Ovary (tissue), 9 donors: ENCODE data around the gene NHLH1. TPM values are rescaled to one million over a fixed set of nuclear protein-coding genes. Genes with fewer than 3 reads are reported as not detected.

Experiments used
- DNase-seq, 5 donors: peaks; one replicate each; pipeline ENCODE4 v3.0.0-alpha.2; 2019 to 2020
- H3K27ac ChIP-seq, 2 donors: fragments of 200-600 bp; one replicate each; pipeline versions ENCODE4 v1.5.1 to v1.8.0; 2019 to 2022
- H3K27me3 ChIP-seq: fragments of 200-600 bp; one replicate; pipeline ENCODE4 v1.8.0; 2022
- H3K36me3 ChIP-seq: fragments of 200-600 bp; sonication (generic); one replicate; pipeline ENCODE4 v1.5.1; 2019
- H3K4me1 ChIP-seq: one replicate; pipeline ENCODE4 v1.8.1; 2013; ENCODE audit warnings: mild to moderate bottlenecking, moderate library complexity; ENCODE audit not compliant: insufficient read depth
- H3K4me3 ChIP-seq: fragments of 200-600 bp; sonication (generic); one replicate; pipeline ENCODE4 v1.5.1; 2017
- H3K9me3 ChIP-seq, 2 donors: fragments of 200-600 bp in 1 of 2; sonication (generic) in 1 of 2; one replicate each; pipeline versions ENCODE4 v1.5.1 to v1.8.1; 2013 to 2019; ENCODE audit warnings: mild to moderate bottlenecking in 1 of 2, moderate library complexity in 1 of 2
- EP300 ChIP-seq: sonication (generic); formaldehyde crosslinking; IDR thresholded peaks from one replicate; pipeline ENCODE4 v1.6.1; 2017; ENCODE audit warnings: antibody characterized with exemption
- POLR2A ChIP-seq: fragments of 450-650 bp; IDR thresholded peaks from one replicate; pipeline ENCODE4 v1.6.1; 2017; ENCODE audit warnings: antibody characterized with exemption, mild to moderate bottlenecking, moderate library complexity
- WGBS, 3 donors: extraction: QIAGEN DNeasy Blood & Tissue Kit in 1 of 3; methylation state at CpG; one replicate each; pipeline versions ENCODE4 v1.1.5 to v1.1.7; 2013 to 2017; 5-methylcytosine and 5-hydroxymethylcytosine counted together
- intact Hi-C, 4 donors: fragments of 100-400 bp; cut with DNase I; formaldehyde crosslinking; loops; one replicate each; pipeline versions ENCODE4 v1.11.0 to v1.15.1; 2022 to 2023
- polyA plus RNA-seq, 2 donors: library from polyadenylated mRNA; stranded (reverse); fragments of 200-250 nt in 1 of 2; fragments of 350-450 nt in 1 of 2; fragmentation: Illumina TruSeq in 1 of 2; extraction: RNeasy Lipid Tissue Mini Kit (QIAGEN cat#74804) in 1 of 2; gene quantifications; one replicate each; pipeline ENCODE4 v1.2.3, GENCODE V29; 2013 to 2014
- small RNA-seq: library from RNA; depleted of rRNA; stranded (forward); fragments of <200 nt; gene quantifications from one replicate; pipeline ENCODE3, GENCODE V24; 2016
- total RNA-seq, 7 donors: library from RNA; depleted of rRNA in 2 of 7; stranded (reverse); fragments of >200 nt in 2 of 7; fragmentation: NEBNext Ultra II Directional in 3 of 7; extraction: Animal tissue kit (Norgen Biotek cat#: 25700) in 3 of 7; gene quantifications; one replicate each; pipeline versions ENCODE4 v1.1.0 to v1.2.4, GENCODE V29; 2016 to 2023
- TF ChIP-seq, protein P1 (sequence below), 3 donors: fragments of 450-650 bp in 2 of 3; fragments of 200-600 bp in 1 of 3; IDR thresholded peaks; one replicate each; pipeline versions ENCODE4 v1.5.1 to v1.8.0; 2016 to 2022; ENCODE audit warnings: antibody characterized with exemption in 3 of 3, mild to moderate bottlenecking in 1 of 3
- donor health status: DM: no; HTN: no; CAD: no; lungs with moderate emphysema.
- donor health status: DM: no; HTN: no; CAD: no.
- donor health status: Bipolar disorder and iron deficiency.
- donor health status: DM: yes; HTN: yes; CAD: no.
- donor health status: DM: no; HTN: no; CAD: no.
- donor health status: DM: yes; HTN: yes; CAD: no.

The NHLH1 gene
- total and polyA plus RNA-seq, 9 donors, result 0.02 to 0.20 (median 0.08) TPM; not detected in 4

DNA sequence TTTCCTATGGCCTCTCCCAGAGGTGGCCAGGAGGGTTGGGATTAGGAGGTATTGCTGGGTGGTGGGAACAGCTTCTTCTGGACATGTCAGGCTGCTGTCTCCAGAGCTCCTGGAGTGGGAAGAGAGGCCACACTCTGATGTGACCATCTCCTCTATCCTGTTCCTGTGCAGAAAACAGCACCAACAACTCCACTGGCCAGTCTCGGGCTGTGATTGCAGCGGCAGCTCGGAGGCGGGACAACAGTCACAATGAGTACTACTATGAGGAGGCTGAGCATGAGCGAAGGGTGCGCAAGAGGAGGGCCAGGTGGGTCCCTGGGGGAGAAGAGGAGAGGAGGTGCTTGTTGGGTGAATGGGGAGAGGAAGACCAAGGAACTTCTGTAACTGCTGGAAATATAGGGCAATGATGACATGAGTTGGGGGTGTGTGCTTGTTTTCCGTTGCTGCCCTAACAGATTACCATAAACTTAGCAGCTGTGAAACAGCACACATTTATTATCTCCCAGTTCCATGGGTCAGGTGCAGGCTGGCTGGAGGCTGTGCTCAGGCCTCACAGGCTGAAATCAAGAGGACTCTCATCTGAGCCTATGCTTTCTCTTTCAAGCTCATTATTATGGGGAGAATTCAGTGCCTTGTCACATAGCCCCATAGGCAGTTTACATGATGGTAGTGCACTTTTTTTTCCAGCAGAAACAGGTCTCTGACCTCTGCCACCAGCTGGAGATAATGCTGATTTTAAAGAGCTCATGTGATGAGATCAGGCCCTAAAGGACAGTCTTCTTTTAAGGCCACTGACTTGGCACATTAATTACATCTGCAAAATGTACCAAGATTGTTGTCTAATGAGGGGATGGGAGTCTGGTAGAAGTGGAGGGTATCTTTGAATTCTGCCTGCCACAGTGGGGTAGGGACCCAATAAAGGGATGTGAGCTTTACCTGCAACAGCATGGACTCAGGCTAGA, 54.3 kb downstream of the NHLH1 start:
- 86 to 95% (median 93%) methylated on average over 7 of the region's 7 CpGs for WGBS, 3 donors
- intact Hi-C loops, result loop anchor here in 1 of 4 donors (10.0 kb wide), 1 partner anchor 194 kb away; no protein-coding TSS in a partner anchor

DNA sequence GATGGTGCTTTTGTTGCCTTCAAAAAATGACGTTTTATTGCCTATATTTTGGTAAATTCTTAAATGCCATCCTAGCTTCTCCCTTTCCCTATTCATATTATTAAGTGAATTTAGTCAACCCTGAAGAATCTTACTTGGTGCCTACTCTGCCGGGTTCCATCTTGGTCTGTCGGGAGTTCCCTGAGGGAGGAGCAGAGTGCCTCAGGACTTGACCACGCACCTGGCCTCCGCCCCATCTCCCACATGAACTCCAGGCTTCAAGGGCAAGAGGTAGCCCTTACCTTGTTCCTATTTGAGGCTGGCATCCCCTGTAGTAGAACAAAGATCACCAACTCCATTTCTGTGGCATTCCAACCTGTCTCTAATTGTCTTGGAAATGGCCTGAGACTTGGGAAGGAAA, 55.0 kb downstream of the NHLH1 start:
- Histone ChIP-seq H3K4me3 (no peak overlapping the region), H3K36me3 (no peaks in the 10 kb centered on the region), H3K27ac (no peak overlapping the region), H3K9me3 (no peaks in the 10 kb centered on the region), H3K27me3 (no peaks in the 10 kb centered on the region), H3K4me1 (no peaks in the 10 kb centered on the region)
- DNase-seq, result no peak
- TF ChIP-seq, protein P1, sequence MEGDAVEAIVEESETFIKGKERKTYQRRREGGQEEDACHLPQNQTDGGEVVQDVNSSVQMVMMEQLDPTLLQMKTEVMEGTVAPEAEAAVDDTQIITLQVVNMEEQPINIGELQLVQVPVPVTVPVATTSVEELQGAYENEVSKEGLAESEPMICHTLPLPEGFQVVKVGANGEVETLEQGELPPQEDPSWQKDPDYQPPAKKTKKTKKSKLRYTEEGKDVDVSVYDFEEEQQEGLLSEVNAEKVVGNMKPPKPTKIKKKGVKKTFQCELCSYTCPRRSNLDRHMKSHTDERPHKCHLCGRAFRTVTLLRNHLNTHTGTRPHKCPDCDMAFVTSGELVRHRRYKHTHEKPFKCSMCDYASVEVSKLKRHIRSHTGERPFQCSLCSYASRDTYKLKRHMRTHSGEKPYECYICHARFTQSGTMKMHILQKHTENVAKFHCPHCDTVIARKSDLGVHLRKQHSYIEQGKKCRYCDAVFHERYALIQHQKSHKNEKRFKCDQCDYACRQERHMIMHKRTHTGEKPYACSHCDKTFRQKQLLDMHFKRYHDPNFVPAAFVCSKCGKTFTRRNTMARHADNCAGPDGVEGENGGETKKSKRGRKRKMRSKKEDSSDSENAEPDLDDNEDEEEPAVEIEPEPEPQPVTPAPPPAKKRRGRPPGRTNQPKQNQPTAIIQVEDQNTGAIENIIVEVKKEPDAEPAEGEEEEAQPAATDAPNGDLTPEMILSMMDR (IDR thresholded peaks at IDR 0.05), result no peak
- no peak for TF ChIP-seq EP300
- TF ChIP-seq POLR2A, result no peak
- 89 to 91% (median 89%) methylated on average over 5 of the region's 5 CpGs for WGBS, 3 donors
- intact Hi-C loops, result loop anchor here in 1 of 4 donors (10.0 kb wide), 1 partner anchor 193 kb away; no protein-coding TSS in a partner anchor

More for the DNA sequence above, 54.3 kb downstream of the NHLH1 start:
- no peak for TF ChIP-seq EP300
- TF ChIP-seq, protein P1 (IDR thresholded peaks at IDR 0.05), result no peak
- no peak for TF ChIP-seq POLR2A
- Histone ChIP-seq H3K27me3 (no peaks in the 10 kb centered on the region), H3K27ac (no peak overlapping the region), H3K9me3 (no peaks in the 10 kb centered on the region), H3K36me3 (no peaks in the 10 kb centered on the region), H3K4me3 (no peak overlapping the region), H3K4me1 (no peaks in the 10 kb centered on the region)
- DNase-seq, result no peak

Small RNA genes within 50 kb of the gene (small RNA-seq; reads per million reads assigned to genes)
- gene RF00019, result not detected
- not detected for gene RNU4-42P

Other genes starting within 250 kb of the NHLH1 start
- gene ATP1A4, start 215.5 kb upstream of the NHLH1 start, total RNA-seq, result under 1 TPM in 1 of 7 donors, not detected in 6; 0.22 TPM
- under 1 TPM in 1 of 2 donors, not detected in 1; 0.37 TPM for gene ATP1A4, start 215.5 kb upstream of the NHLH1 start, polyA plus RNA-seq
- under 1 TPM in 4 of 7 donors, not detected in 3; 0.15 to 0.61 (median 0.43) TPM for gene CASQ1, start 176.5 kb upstream of the NHLH1 start, total RNA-seq
- under 1 TPM; 0.06 to 0.92 TPM for gene CASQ1, start 176.5 kb upstream of the NHLH1 start, polyA plus RNA-seq
- gene PEA15, start 161.7 kb upstream of the NHLH1 start, total RNA-seq, result 100 to 1,000 TPM in 5 of 7 donors, 10 to 100 TPM in 2; 38.4 to 137 (median 135) TPM
- 100 to 1,000 TPM; 137 to 530 TPM for gene PEA15, start 161.7 kb upstream of the NHLH1 start, polyA plus RNA-seq
- 100 to 1,000 TPM in 5 of 7 donors, 10 to 100 TPM in 2; 85.2 to 133 (median 104) TPM for gene DCAF8, start 104.5 kb upstream of the NHLH1 start, total RNA-seq
- 100 to 1,000 TPM in 1 of 2 donors, 10 to 100 TPM in 1; 99.0 to 147 TPM for gene DCAF8, start 104.5 kb upstream of the NHLH1 start, polyA plus RNA-seq
- gene PEX19, start 81.9 kb upstream of the NHLH1 start, total RNA-seq, result 10 to 100 TPM; 40.1 to 91.7 (median 70.6) TPM
- gene PEX19, start 81.9 kb upstream of the NHLH1 start, polyA plus RNA-seq, result 100 to 1,000 TPM in 1 of 2 donors, 10 to 100 TPM in 1; 38.9 to 139 TPM
- 100 to 1,000 TPM in 5 of 7 donors, 10 to 100 TPM in 2; 63.7 to 163 (median 123) TPM for gene COPA, start 23.8 kb upstream of the NHLH1 start, total RNA-seq
- 100 to 1,000 TPM in 1 of 2 donors, 10 to 100 TPM in 1; 69.9 to 144 TPM for gene COPA, start 23.8 kb upstream of the NHLH1 start, polyA plus RNA-seq
- 10 to 100 TPM; 35.2 to 76.2 (median 58.1) TPM for gene NCSTN, start 23.7 kb upstream of the NHLH1 start, total RNA-seq
- 100 to 1,000 TPM in 1 of 2 donors, 10 to 100 TPM in 1; 53.9 to 234 TPM for gene NCSTN, start 23.7 kb upstream of the NHLH1 start, polyA plus RNA-seq
- gene VANGL2, start 33.5 kb downstream of the NHLH1 start, total RNA-seq, result 10 to 100 TPM in 3 of 7 donors, 1 to 10 TPM in 4; 5.6 to 18.4 (median 10.0) TPM
- 1 to 10 TPM; 7.1 to 8.1 TPM for gene VANGL2, start 33.5 kb downstream of the NHLH1 start, polyA plus RNA-seq
- under 1 TPM in 6 of 7 donors, not detected in 1; 0.13 to 0.72 (median 0.47) TPM for gene SLAMF6, start 156.2 kb downstream of the NHLH1 start, total RNA-seq
- 1 to 10 TPM in 1 of 2 donors, under 1 TPM in 1; 0.24 to 4.2 TPM for gene SLAMF6, start 156.2 kb downstream of the NHLH1 start, polyA plus RNA-seq
- 10 to 100 TPM in 1 of 7 donors, 1 to 10 TPM in 5, under 1 TPM in 1; 0.91 to 10.9 (median 2.0) TPM for gene CD84, start 212.4 kb downstream of the NHLH1 start, total RNA-seq
- 1 to 10 TPM in 1 of 2 donors, under 1 TPM in 1; 0.48 to 9.6 TPM for gene CD84, start 212.4 kb downstream of the NHLH1 start, polyA plus RNA-seq